ENCODE results near the gene A2M.

Gene A2M

DNA sequence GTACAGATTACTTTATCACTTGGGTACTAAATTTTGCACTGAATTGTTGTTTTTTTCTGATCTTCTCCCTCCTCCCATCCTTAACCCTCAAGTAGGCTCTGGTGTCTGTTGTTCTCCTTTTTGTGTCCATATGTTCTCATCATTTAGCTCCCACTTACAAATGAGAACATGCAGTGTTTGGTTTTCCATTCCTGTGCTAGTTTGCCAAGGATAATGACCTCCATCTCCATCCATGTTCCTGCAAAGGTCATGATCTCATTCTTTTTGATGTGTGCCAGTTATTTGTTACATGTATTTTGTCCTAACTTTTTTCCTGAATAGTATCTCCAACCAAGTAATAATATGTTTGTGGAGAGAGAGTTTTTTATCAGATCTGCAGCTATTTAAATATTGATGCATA is 44.2 kb downstream of the A2M start:
- DNase-seq = no peak

DNA sequence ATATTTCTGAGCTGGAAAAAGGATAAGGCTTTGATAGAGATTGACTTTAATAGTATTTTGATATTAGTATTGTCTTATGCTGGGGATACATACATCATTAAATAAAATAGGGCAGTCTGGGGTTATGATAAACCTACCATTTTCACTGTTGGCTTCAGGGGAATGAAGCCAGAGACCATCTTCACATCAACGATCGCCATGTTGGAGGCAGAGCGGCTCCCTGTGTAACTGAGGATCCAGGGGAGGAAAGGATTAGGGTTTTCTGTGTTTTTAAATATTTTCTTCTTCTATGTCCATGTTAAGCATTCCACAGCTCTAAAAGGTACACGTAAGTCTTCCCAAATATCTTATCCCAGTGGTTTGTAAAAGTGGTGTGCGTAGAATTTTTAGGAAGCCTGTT is 45.4 kb downstream of the A2M start:
- no peak for DNase-seq

DNA sequence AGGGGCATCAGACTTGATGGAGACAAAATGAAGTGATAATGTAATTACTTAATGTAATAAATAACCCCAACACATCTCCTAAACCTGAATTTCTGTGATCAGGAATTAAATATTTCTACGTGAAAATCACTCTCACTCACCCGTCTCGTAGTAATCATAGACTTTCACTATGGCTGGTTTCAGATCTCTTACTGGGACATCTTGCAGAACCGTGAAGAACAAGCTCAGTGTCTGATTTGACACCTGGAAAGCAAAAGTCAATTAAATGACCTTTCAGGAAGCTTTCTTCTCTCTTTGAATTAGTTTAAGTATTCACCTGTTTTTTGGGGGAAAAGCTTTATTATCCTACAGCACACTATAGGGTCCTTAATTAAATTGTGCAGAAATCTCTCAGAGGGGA is 47.1 kb downstream of the A2M start:
- DNase-seq = no peak

DNA sequence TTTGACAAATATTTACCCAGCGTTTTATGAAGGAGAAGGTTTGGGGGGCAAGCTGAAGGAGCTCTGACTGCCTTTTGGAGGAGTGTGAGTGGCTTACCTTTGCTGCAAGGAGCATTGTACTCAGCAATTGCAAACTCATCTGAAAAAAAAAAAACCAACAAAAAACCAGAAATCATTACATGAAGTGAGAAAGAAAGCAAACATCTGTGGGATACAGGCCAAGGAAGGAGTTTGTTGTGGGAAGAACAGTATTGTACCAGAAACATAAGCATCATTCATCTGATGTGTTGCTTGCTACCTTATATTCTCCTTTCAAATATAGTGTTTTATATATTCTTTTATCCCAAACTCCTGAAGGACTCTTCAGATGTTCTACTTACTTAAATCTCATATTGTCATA is 47.6 kb downstream of the A2M start:
- no peak for DNase-seq

GRCh38 chr12:9066755-9067423 is 48.8 kb downstream of the A2M start:
- DNase-seq = no peak

DNA sequence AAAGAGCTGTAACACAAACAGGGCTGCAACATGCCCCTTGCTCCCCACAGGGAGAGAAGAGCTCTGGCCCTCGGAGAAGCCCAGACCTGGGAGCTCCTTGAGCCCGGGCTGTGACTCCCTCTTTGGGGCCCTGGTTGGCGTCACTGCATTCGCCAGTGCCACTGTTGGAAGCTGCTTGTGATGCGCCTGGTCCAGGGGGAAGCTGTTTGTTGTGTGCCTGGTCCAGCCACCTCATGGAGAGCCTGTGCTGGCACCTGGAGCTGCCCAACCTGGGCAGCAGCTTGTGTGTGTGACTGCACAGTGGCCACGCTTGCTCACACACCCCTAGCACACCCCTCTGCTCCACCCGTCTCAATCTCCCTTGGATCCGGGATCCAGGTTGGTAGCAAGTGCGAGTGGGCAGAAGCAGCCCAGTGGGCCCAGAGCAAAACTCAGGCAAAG is 49.5 kb downstream of the A2M start:
- DNase-seq = no peak

DNA sequence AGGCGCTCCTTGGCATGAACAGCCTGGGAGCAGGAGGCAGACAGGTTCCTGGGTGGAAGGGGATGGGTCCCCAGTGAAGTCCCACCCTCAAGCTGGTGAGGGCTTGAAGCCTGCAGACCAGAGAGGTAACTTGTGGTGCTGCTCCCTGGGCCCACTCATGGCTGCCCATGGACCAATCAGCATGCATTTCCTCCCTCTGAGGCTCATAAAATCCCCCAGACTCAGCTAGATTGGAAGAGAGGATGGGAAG is 50.2 kb downstream of the A2M start:
- DNase-seq = no peak

DNA sequence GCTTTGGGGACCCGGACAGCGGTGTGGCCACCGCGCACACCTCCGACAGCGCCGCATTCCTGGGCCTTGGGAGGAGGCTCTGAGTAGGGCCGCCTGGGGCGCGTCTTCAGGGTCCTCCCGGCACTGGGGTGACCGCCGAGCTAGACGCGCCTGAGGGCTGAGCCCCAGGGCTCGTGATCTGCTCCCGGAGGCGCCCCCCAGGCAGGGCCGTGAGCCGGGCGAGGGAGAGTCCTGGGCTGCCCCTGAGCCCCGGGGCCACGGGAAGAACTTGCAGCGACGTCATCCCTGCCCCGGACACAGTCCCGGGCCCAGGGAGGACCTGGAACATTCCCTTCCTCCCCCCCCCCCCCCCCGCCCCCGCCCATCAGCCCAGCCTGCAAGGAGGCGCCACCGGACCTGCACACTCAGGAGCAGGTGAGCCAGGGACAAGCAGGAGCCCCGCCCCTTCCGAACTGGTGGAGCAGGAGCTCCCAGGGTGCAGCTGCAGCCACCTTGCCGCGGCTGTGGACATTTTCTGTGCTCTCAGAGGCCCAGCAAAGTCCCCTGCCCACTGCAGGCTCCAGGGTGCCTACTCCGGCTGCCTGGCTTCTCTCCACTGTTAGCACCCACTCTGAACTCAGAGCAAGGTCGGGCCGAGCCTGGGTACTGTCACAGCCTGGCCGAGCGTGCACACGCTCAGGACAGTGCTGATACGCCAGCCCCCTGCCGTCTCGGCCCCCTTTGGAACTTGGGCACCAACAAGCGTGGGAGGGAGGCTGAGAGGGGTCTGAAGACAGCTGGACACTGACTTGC is 50.7 kb downstream of the A2M start:
- DNase-seq = no peak

DNA sequence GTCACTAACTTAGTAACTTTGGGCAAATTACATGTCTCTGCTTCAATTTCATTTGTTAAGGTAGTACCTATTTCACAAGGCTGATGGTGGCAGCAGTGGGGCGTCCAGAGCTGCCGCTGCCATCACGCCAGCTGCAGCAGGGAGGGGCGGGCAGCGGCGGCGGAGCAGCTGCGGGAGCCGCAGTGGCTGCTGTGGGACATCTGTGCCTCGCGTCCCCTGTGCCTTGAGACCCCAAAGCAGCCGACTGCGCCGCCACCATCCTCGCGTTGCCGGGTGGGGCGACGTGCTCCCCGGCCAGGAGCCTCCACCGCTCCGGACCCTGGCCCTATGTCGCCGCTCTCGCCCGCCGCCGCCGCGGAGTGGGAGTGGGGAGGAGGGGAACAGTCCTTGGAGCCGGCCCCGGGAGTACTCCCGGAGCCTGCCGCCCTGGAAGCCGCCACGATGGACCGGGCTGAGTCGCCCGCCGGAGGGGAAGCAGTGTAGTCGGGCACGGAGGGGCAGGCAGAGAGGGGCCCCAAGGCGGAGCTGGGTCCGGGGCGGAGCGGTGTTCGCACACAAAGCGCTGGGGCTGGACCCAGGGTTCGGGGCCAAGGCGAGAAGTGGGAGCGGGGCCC is 51.4 kb downstream of the A2M start:
- DNase-seq = peak; percentile 25 to 43

DNA sequence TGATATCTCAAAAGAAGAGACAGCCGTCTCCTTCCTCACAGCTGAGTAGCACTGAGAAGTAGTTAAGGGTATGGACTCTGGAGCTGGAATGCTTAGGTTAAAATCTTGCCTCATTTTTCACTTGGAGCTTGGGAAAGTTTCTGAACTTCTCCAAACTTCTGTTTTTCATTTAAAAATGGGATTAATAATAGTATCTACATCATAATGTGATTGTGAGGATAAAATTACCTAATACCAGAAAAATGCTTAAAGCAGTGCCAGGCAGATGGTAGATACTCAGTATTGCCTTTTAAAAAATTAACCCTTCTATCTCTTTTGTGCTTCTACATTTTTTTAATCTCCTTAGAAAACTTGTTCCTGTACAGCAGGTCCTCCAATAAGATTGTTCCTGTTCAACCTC is 63.1 kb downstream of the A2M start:
- DNase-seq = no peak

GRCh38 chr12:9051158-9051550 is 64.6 kb downstream of the A2M start:
- DNase-seq = no peak

DNA sequence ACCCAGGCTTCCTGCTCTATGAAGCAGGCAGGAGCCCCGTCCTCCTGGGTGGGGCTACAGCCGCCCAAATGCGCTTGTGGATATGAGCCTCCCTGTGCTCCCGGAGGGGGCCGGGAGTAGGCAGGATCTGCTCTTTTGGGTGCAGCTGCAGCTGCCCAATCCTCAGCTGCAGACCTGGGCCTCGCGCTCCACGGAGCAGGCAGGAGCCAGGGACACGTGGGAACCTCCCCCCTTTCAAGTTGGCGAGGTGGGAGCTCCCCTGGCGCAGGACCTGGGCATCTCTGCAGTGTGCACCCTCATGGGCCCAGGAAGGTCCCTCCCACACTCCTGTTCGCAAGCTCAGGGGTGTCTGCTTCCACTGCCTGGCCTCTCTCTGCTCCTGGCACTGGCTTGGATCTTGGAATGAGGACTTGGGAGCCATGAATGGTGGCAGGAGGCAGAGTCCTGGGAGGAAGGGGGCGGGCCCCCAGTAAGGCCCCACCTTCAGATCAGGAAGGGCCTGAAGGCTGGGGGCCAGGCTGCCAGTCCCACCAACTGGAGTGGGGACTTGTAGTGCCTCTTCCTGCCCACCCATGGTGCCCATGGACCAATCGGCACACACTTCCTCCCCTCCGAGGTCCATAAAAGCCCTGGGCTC is 65.1 kb downstream of the A2M start:
- no peak for DNase-seq

DNA sequence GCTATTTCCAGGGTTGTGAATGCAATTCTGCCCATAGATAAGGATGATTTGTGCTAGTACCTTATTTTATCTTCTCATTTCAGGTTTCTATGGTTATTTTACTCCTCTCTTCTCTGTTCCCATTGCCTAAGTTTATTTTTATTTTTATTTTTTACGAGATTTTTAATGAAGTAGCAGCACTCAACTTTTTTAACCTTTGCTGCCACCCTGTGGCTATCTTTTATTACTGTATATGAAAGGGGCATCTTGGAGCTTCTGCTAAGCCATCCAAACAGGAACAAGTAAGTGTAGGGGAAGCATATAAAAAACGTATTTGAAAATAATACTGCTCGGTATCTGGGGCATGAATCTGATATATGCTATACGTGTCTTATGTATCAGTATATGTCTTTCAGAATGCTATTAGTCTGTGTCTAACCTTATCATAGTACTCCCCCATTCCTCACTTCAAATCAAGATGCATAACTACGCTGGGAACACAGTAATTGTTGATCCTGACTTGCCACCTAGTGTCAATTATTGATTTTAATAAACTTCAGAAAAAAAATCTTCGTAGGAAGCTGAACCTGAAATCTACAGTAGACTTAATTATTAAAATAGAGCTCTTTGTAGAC is 66.1 kb downstream of the A2M start:
- DNase-seq = no peak

- no peak for DNase-seq
Measured at GRCh38 chr12:9048930-9049329, 66.8 kb downstream of the A2M start.

GRCh38 chr12:9047105-9047504 is 68.6 kb downstream of the A2M start:
- no peak for DNase-seq

DNA sequence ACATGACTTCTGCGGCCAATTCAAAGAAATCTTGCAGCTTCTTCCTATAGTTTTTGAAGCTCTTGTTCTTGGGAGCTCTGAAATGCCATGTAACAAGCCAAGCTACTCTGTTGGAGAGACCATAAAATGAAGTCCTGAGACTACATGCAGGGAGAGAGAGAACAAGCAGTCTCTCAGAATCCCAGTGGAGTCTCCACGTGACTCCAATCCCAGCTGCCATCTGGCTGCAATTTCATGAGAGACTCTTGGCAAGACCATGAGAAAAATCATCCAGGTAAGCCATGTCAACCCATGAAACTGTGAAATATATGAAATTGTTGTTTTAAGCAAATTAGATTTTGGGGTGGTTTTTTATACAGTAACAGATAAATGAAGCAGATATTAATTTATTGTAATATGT is 72.0 kb downstream of the A2M start:
- DNase-seq = no peak

- no peak for DNase-seq
Measured at GRCh38 chr12:9041321-9041720, 74.4 kb downstream of the A2M start.

- no peak for DNase-seq
Measured at GRCh38 chr12:9040484-9041186, 75.1 kb downstream of the A2M start.

DNA sequence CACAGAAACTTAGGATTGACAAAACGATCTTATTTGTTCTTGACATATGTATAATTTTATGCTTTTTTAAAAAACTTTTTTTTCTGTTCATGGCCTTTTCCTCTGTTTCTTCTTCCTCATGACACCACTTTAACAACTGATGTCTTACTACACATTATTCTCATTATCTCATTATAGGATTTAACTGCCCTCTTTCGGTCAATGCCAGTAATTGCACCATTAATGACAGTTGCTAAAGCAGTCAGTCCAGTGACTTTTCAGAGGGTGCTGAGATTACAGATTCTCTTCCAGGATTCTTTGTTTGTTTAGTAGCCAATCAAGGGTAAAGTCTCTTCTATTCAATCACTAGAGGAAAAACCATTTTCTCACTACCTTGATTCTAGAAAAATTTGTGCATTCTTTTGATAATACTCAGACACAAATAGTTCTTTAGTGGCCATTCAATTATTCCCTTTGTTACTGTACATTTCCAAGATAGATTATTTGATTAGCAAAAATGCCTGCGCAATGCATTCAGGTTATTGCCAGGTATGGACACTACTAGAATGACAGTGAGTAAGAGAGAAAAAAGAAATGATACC is 76.2 kb downstream of the A2M start:
- DNase-seq = no peak

- no peak for DNase-seq
Measured at GRCh38 chr12:9037431-9037830, 78.3 kb downstream of the A2M start.

DNA sequence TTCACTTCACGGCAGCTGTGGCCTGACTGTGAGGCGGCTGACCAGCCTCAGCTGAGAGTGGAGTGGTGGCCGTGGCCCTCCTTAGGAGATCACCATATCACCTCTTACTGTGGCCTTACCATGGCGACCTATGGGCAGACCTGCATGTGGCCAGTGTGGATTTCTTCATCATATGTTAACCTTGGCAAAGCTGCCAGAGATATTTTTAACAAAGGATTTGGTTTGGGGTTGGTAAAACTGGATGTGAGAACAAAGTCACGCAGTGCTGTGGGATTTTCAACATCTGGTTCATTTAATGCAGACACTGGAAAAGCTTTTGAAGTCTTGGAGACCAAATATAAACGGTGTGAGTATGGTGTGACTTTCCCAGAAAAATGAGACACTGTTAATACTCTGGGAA is 79.5 kb downstream of the A2M start:
- DNase-seq = no peak

DNA sequence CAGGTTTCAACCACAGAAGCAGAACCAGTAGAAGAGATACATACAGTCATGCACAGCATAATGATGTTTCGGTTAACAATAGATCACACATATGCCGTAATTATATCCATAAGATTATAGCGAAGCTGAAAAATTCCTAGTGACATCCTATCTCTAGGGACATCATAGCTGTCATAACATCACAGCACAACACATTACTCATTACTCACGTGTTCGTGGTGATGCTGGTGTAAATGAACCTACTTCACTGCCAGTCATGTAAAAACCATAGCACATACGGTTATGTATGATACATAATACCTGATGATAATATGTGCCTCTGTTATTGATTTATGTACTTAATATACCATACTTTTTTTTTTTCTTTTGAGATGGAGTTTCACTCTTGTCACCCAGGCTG is 81.6 kb downstream of the A2M start:
- DNase-seq = no peak

All from stimulated activated CD4-positive, alpha-beta T cell treated with anti-CD3 and anti-CD28 coated beads, Interleukin-2, amount 100 ng/mL, for 48 hours (primary cell).